ENCODE measurements around the gene ETS1.
A peak's percentile ranks its signal among the peaks of the same experiment; 100 is the strongest.

The ETS1 gene

DNA sequence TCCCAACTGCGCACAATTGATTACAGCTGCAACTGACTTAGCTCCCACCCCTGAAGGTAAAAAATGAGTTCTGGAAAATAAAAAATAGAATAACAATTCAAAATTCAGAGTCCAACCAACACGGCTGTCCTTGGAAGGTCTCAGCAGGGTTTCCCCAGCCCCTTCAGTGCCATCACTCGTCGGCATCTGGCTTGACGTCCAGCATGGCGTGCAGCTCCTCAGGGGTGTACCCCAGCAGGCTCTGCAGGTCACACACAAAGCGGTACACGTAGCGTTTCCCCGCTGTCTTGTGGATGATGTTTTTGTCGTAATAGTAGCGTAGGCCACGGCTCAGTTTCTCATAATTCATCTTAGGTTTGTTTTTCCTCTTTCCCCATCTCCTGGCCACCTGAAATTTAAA lies 125.2 kb downstream of the ETS1 start:
- DNase-seq (ENCODE audit: extremely low read depth, low read depth), result no peak
- H3K4me3 ChIP-seq (replicated peaks; ENCODE audit: low read depth, low read length), result no peak overlapping the region
- TF ChIP-seq, protein P1, sequence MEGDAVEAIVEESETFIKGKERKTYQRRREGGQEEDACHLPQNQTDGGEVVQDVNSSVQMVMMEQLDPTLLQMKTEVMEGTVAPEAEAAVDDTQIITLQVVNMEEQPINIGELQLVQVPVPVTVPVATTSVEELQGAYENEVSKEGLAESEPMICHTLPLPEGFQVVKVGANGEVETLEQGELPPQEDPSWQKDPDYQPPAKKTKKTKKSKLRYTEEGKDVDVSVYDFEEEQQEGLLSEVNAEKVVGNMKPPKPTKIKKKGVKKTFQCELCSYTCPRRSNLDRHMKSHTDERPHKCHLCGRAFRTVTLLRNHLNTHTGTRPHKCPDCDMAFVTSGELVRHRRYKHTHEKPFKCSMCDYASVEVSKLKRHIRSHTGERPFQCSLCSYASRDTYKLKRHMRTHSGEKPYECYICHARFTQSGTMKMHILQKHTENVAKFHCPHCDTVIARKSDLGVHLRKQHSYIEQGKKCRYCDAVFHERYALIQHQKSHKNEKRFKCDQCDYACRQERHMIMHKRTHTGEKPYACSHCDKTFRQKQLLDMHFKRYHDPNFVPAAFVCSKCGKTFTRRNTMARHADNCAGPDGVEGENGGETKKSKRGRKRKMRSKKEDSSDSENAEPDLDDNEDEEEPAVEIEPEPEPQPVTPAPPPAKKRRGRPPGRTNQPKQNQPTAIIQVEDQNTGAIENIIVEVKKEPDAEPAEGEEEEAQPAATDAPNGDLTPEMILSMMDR (IDR thresholded peaks at IDR 0.05; ENCODE audit: low read depth, low read length, missing control alignments), result no peak

DNA sequence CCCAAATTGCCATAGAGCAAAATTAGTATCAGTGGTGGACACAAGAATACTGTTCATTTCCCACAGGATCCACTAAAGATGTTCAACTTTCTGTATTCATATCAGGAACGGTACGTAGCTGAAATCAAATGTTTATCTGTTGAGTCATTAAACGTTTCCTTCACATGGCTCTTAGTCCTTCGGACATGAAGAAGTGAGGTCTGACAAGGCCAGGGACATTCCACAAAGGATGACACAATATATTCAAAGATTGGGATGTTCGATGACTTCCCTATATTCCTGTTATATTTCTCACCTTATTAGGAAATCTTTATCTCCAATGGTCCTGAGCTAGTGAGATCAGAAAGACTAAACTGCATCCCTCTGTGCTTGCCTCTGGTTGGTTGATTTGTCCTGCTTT lies 129.0 kb downstream of the ETS1 start:
- peak; percentile 67 for DNase-seq (ENCODE audit: extremely low read depth, low read depth)
- TF ChIP-seq, protein P1 (IDR thresholded peaks at IDR 0.05; ENCODE audit: low read depth, low read length, missing control alignments), result no peak
- H3K4me3 ChIP-seq (replicated peaks; ENCODE audit: low read depth, low read length), result no peak overlapping the region

DNA sequence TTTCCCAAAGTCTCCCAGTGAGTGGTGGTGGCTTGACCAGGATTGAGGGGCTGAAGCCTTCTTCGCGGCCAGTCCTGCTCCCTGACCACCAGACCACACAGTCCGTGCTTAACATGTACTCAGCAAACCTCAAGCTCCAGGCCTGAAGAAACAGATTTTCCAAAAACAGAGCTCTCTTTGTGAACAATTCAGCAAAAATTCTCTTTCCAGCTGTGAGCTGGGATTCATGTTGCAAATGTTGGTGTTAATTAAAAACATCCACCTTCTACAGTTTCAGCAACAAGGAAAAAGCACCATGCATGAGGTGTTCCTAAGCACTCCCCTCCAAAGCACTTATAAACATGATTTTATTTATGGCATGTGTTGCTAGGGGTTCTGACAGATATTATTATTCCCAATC lies 129.5 kb downstream of the ETS1 start:
- DNase-seq (ENCODE audit: extremely low read depth, low read depth), result peak; percentile 51
- TF ChIP-seq, protein P1 (IDR thresholded peaks at IDR 0.05; ENCODE audit: low read depth, low read length, missing control alignments), result no peak
- H3K4me3 ChIP-seq (replicated peaks; ENCODE audit: low read depth, low read length), result no peak overlapping the region

DNA sequence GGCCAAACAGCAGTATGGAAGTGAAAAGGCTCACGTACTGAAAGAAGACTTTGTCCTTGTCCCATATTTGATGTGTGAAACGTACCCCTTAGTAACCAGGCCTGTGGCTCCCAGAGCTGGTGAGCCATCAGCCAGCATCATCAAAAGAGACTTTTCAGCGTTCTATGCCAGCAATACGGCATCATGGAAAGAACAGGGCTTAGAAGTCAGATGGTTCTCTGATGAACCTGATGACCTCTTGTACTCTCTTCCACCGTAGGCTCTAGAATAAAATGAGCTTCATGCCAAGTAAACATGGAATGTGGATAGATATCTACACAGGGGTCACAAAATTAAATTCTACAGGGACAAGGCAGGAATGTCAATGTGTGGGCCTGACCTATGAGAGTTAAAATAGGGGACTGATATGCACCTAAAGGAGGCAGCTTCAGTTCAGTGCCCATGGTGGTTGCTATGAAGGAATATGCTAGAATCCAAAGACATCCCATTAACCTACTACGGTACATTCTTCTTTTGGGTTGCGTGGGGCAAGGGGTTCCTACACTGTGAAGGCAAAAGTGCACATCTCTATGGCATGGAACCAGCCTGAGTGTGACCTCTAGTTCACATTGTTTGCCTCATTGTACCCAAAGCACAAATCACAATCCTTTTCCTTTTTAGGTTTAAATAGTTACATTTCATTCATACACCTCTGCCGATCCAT lies 130.6 kb downstream of the ETS1 start:
- H3K4me3 ChIP-seq (replicated peaks; ENCODE audit: low read depth, low read length), result no peak overlapping the region
- no peak for DNase-seq (ENCODE audit: extremely low read depth, low read depth)
- TF ChIP-seq, protein P1 (IDR thresholded peaks at IDR 0.05; ENCODE audit: low read depth, low read length, missing control alignments), result no peak

DNA sequence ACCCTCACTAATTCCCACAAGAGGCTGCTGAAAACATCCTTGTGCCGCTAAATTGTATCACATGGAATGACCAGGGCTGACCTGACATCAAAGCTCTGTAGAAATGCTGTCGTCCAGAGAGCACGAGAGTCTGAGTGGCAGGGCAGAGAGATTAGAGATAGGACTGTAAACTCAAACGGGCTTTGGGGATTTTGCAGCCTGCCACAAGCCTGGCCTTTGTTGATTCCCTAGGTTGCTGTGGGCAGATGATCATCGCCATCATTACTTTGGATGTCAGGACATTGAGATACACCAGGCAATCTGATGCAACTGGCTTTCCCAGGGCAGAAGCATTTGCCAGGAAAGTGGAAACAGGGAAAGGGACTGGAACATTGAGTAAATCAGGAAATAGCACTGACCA lies 131.6 kb downstream of the ETS1 start:
- TF ChIP-seq, protein P1 (IDR thresholded peaks at IDR 0.05; ENCODE audit: low read depth, low read length, missing control alignments), result no peak

DNA sequence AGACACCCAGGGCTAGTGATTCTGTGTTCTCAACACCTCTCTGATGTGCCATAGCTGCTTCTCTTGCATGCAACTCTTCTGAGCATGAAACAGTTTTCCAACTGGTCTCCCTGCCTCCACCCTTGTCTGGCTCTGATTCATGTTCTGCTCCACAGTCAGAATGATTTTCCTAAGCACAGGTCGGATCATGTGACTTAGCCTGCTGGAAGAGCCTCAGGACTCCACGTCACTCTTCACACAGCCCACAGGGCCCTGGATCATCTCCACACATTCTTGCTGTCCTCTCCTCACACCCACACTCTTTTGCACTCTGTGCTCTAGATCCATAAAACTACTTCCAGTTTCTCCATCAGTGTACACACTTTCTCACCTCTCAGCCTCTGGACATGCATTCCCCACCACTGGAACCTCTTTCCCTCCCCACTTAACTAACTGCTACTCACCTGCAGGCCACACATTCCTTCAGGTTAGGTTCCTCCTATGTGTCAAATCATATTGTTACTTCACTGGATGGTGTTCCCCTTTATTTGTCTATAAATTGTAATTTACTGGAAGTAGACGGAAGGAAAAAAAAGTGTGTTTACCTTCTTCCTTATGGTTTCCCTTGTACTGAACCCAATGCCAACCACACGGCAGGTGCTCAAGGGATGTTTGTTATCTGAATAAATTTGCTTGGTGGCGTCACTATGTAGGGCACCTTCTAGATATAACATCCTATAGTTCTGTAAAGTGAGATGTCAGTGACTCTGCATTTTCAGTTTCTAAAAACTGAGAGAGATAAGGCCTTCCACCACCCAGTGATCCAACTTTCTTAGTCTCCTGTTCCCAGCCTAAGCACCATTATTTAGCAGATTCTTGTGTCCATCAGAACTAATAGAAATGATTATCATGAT lies 133.7 kb downstream of the ETS1 start:
- TF ChIP-seq, protein P1 (IDR thresholded peaks at IDR 0.05; ENCODE audit: low read depth, low read length, missing control alignments), result no peak
- DNase-seq (ENCODE audit: extremely low read depth, low read depth), result peak; percentile 75

More for the DNA sequence above, 131.6 kb downstream of the ETS1 start:
- no peak overlapping the region for H3K4me3 ChIP-seq (replicated peaks; ENCODE audit: low read depth, low read length)
- no peak for DNase-seq (ENCODE audit: extremely low read depth, low read depth)

More for the DNA sequence above, 133.7 kb downstream of the ETS1 start:
- H3K4me3 ChIP-seq (replicated peaks; ENCODE audit: low read depth, low read length), result no peak overlapping the region

Data from HFF-Myc (cell line).